Liver (tissue), 9 donors: ENCODE results near the gene LSM7. TPM values are rescaled to one million over a fixed set of nuclear protein-coding genes. Genes with fewer than 3 reads are reported as not detected.
A peak's percentile ranks its signal among the peaks of the same experiment; 100 is the strongest.

Experiments
- DNase-seq: peaks from one replicate; pipeline ENCODE4 v3.0.0-alpha.2; 2017; ENCODE audit warnings: low spot score
- H3K27ac ChIP-seq, 2 donors: one replicate each; pipeline ENCODE4 v1.7.0; 2013; ENCODE audit warnings: inconsistent platforms in 2 of 2, low read length in 2 of 2, control low read depth in 1 of 2, low read depth in 1 of 2, mild to moderate bottlenecking in 1 of 2
- H3K27me3 ChIP-seq, 4 donors: one replicate each; pipeline versions ENCODE4 v1.6.1 to v1.7.0; 2013; ENCODE audit warnings: low read length in 3 of 4, inconsistent platforms in 1 of 4, mild to moderate bottlenecking in 1 of 4, moderate library complexity in 1 of 4; ENCODE audit not compliant: control insufficient read depth in 4 of 4, insufficient read depth in 4 of 4
- H3K36me3 ChIP-seq, 4 donors: one replicate each; pipeline versions ENCODE4 v1.6.1 to v1.7.0; 2013; ENCODE audit warnings: low read length in 3 of 4, mild to moderate bottlenecking in 3 of 4, low read depth in 1 of 4, moderate library complexity in 1 of 4; ENCODE audit not compliant: control insufficient read depth in 4 of 4, insufficient read depth in 3 of 4
- H3K4me1 ChIP-seq, 4 donors: one replicate each; pipeline versions ENCODE4 v1.6.1 to v1.7.0; 2013; ENCODE audit warnings: low read length in 3 of 4, mild to moderate bottlenecking in 3 of 4, moderate library complexity in 1 of 4; ENCODE audit not compliant: control insufficient read depth in 4 of 4, insufficient read depth in 4 of 4
- H3K4me3 ChIP-seq, 3 donors: one replicate each; pipeline versions ENCODE4 v1.6.1 to v1.7.0; 2013; ENCODE audit warnings: low read length in 3 of 3, control low read depth in 1 of 3, low read depth in 1 of 3, mild to moderate bottlenecking in 1 of 3
- H3K9ac ChIP-seq, 2 donors: one replicate each; pipeline ENCODE4 v1.7.0; 2013; ENCODE audit warnings: low read length in 2 of 2, mild to moderate bottlenecking in 2 of 2, moderate library complexity in 2 of 2, control low read depth in 1 of 2, low read depth in 1 of 2
- H3K9me3 ChIP-seq, 4 donors: one replicate each; pipeline versions ENCODE4 v1.6.1 to v1.7.0; 2013; ENCODE audit warnings: low read length in 3 of 4; ENCODE audit not compliant: control insufficient read depth in 4 of 4
- EGR1 ChIP-seq, 2 donors: IDR thresholded peaks; 2 replicates each; pipeline ENCODE4 v1.6.1; 2016 to 2018; ENCODE audit warnings: antibody characterized with exemption in 2 of 2, low read depth in 2 of 2
- FOXA1 ChIP-seq: IDR thresholded peaks from 2 replicates; pipeline ENCODE4 v1.6.1; 2016; ENCODE audit warnings: antibody characterized with exemption
- FOXA2 ChIP-seq: IDR thresholded peaks from 2 replicates; pipeline ENCODE4 v1.6.1; 2016; ENCODE audit warnings: antibody characterized with exemption
- GABPA ChIP-seq, 2 donors: IDR thresholded peaks in 1 of 2; conservative IDR thresholded peaks in 1 of 2; 2 replicates each; pipeline ENCODE4 v1.6.1; 2016; ENCODE audit warnings: antibody characterized with exemption in 2 of 2, mild to moderate bottlenecking in 1 of 2, moderate library complexity in 1 of 2
- HNF4A ChIP-seq, 2 donors: conservative IDR thresholded peaks; 2 replicates each; pipeline ENCODE4 v1.6.1; 2016; ENCODE audit warnings: antibody characterized with exemption in 2 of 2, mild to moderate bottlenecking in 2 of 2
- HNF4G ChIP-seq: IDR thresholded peaks from 2 replicates; pipeline ENCODE4 v1.6.1; 2016; ENCODE audit warnings: antibody characterized with exemption
- JUND ChIP-seq, 2 donors: IDR thresholded peaks; 2 replicates each; pipeline ENCODE4 v1.6.1; 2016; ENCODE audit warnings: antibody characterized with exemption in 2 of 2
- NR2F2 ChIP-seq: IDR thresholded peaks from 2 replicates; pipeline ENCODE4 v1.6.1; 2016; ENCODE audit warnings: antibody characterized with exemption
- RAD21 ChIP-seq, 2 donors: IDR thresholded peaks; 2 replicates each; pipeline ENCODE4 v1.6.1; 2016; ENCODE audit warnings: antibody characterized with exemption in 2 of 2, mild to moderate bottlenecking in 2 of 2
- REST ChIP-seq: IDR thresholded peaks from 2 replicates; pipeline ENCODE4 v1.6.1; 2016; ENCODE audit warnings: antibody characterized with exemption, mild to moderate bottlenecking
- RXRA ChIP-seq, 2 donors: IDR thresholded peaks; 2 replicates each; pipeline ENCODE4 v1.6.1; 2017 to 2018; ENCODE audit warnings: antibody characterized with exemption in 2 of 2, mild to moderate bottlenecking in 1 of 2
- SP1 ChIP-seq: IDR thresholded peaks from 2 replicates; pipeline ENCODE4 v1.6.1; 2018; ENCODE audit warnings: antibody characterized with exemption, mild to moderate bottlenecking
- TAF1 ChIP-seq: conservative IDR thresholded peaks from 2 replicates; pipeline ENCODE4 v1.6.1; 2016; ENCODE audit warnings: antibody characterized with exemption, mild to moderate bottlenecking
- YY1 ChIP-seq: IDR thresholded peaks from 2 replicates; pipeline ENCODE4 v1.6.1; 2016; ENCODE audit warnings: antibody characterized with exemption, mild to moderate bottlenecking
- ZBTB33 ChIP-seq: IDR thresholded peaks from 2 replicates; pipeline ENCODE4 v1.6.1; 2016; ENCODE audit warnings: antibody characterized with exemption
- WGBS: extraction: QIAGEN DNeasy Blood & Tissue Kit; methylation state at CpG from one replicate; pipeline ENCODE4 v1.1.7; 2013; 5-methylcytosine and 5-hydroxymethylcytosine counted together
- polyA plus RNA-seq, 2 donors: library from polyadenylated mRNA; stranded (reverse) in 1 of 2; unstranded in 1 of 2; fragments of 200-250 nt in 1 of 2; fragments of >200 nt in 1 of 2; fragmentation: Nextera tagmentation in 1 of 2; extraction: Ambion mirVana in 1 of 2; gene quantifications; one replicate each; pipeline versions ENCODE4 v1.2.1 to v1.2.3, GENCODE V29; 2013 to 2015
- total RNA-seq, 2 donors: library from RNA; depleted of rRNA; stranded (reverse); fragments of >200 nt; gene quantifications; one replicate each; pipeline ENCODE4 v1.2.3, GENCODE V29; 2014
- TF ChIP-seq, protein P1 (sequence below): IDR thresholded peaks from 2 replicates; pipeline ENCODE4 v1.6.1; 2016; ENCODE audit warnings: antibody characterized with exemption
- TF ChIP-seq, protein P2 (sequence below): fragments of 150-350 bp; IDR thresholded peaks from 2 replicates; pipeline ENCODE4 v1.5.1; 2017; ENCODE audit warnings: improper control_type of control experiment, low read depth, low read length; ENCODE audit not compliant: missing input control
- TF ChIP-seq, protein P3 (sequence below): IDR thresholded peaks from 2 replicates; pipeline ENCODE4 v1.6.1; 2016; ENCODE audit warnings: antibody characterized with exemption
- donor health status: healthy.
- donor health status: healthy.
- donor health status: healthy.
- donor health status: healthy.
- donor health status: healthy.

The LSM7 gene
- total and polyA plus RNA-seq, 4 donors, result 23.6 to 59.9 (median 38.5) TPM

- peak overlapping the region in 1 of 2 donors; percentile 12 for H3K27ac ChIP-seq
- H3K4me1 ChIP-seq, result peaks cover 0 to 20% (median 11%) of the 10 kb centered on the region in 4 donors
- H3K36me3 ChIP-seq, result no peaks in the 10 kb centered on the region
- H3K27me3 ChIP-seq, result peaks cover 0 to 3% (median 0%) of the 10 kb centered on the region in 4 donors
- no peak overlapping the region for H3K9ac ChIP-seq
- WGBS, result 55% methylated on average over 17 of the region's 17 CpGs
- no peak for TF ChIP-seq YY1
- no peak for TF ChIP-seq RAD21 (IDR thresholded peaks at IDR 0.05)
- TF ChIP-seq RXRA (IDR thresholded peaks at IDR 0.05), result no peak
- no peak for TF ChIP-seq JUND (IDR thresholded peaks at IDR 0.05)
- TF ChIP-seq GABPA (IDR thresholded peaks at IDR 0.05 in 1 of 2, conservative IDR thresholded peaks at IDR 0.05 in 1 of 2), result no peak
- TF ChIP-seq HNF4A (conservative IDR thresholded peaks at IDR 0.05), result no peak
- TF ChIP-seq NR2F2, result no peak
- TF ChIP-seq, protein P1, sequence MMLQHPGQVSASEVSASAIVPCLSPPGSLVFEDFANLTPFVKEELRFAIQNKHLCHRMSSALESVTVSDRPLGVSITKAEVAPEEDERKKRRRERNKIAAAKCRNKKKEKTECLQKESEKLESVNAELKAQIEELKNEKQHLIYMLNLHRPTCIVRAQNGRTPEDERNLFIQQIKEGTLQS, result no peak
- TF ChIP-seq ZBTB33, result no peak
- TF ChIP-seq, protein P2, sequence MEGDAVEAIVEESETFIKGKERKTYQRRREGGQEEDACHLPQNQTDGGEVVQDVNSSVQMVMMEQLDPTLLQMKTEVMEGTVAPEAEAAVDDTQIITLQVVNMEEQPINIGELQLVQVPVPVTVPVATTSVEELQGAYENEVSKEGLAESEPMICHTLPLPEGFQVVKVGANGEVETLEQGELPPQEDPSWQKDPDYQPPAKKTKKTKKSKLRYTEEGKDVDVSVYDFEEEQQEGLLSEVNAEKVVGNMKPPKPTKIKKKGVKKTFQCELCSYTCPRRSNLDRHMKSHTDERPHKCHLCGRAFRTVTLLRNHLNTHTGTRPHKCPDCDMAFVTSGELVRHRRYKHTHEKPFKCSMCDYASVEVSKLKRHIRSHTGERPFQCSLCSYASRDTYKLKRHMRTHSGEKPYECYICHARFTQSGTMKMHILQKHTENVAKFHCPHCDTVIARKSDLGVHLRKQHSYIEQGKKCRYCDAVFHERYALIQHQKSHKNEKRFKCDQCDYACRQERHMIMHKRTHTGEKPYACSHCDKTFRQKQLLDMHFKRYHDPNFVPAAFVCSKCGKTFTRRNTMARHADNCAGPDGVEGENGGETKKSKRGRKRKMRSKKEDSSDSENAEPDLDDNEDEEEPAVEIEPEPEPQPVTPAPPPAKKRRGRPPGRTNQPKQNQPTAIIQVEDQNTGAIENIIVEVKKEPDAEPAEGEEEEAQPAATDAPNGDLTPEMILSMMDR, result no peak
- TF ChIP-seq, protein P3, sequence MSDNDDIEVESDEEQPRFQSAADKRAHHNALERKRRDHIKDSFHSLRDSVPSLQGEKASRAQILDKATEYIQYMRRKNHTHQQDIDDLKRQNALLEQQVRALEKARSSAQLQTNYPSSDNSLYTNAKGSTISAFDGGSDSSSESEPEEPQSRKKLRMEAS, result no peak
- TF ChIP-seq HNF4G, result no peak
- no peak for TF ChIP-seq TAF1
- TF ChIP-seq EGR1 (IDR thresholded peaks at IDR 0.05; ENCODE audit: low read depth in 2 of 2), result no peak
- TF ChIP-seq FOXA1, result no peak
- no peak for TF ChIP-seq SP1
- no peak for TF ChIP-seq FOXA2
- no peak for TF ChIP-seq REST
- no peaks in the 10 kb centered on the region for H3K9me3 ChIP-seq
- no peak overlapping the region for H3K4me3 ChIP-seq
- no peak for DNase-seq
These were observed 40.0 kb downstream of the LSM7 start for GRCh38 chr19:2288338-2288817.
